NCI-H2081 (cell line): ENCODE data around the gene SMIM35.
"Not testable (repeated sequence)": the region's sequence is repeated elsewhere in the genome, so short reads cannot be mapped to it uniquely, and the experiment has no call there.

Experiments
- DNase-seq, 2 experiments: peaks; one replicate each; lab custom pipeline; 2025; lab: John Stamatoyannopoulos, UW

SMIM35 gene

DNA sequence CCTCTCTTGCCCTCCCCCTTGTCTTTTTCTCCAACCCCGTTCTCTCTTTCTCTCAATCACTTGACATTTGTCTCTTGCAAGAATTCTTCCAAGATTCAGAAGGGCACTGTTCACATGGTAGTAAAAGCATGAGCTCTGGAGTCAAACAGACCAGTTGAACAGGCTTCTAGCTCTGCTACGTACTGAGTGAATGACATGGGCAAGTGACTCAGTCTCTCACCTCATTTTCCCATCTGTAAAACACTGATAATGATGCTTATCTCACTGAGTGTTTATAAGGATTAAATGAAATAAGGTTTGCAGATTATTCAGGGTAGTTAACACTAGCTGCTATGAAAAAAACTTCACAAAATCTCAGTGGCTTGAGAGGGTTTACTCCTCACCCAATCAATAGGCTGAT, 106.5 kb downstream of the SMIM35 start:
- DNase-seq = no peak

DNA sequence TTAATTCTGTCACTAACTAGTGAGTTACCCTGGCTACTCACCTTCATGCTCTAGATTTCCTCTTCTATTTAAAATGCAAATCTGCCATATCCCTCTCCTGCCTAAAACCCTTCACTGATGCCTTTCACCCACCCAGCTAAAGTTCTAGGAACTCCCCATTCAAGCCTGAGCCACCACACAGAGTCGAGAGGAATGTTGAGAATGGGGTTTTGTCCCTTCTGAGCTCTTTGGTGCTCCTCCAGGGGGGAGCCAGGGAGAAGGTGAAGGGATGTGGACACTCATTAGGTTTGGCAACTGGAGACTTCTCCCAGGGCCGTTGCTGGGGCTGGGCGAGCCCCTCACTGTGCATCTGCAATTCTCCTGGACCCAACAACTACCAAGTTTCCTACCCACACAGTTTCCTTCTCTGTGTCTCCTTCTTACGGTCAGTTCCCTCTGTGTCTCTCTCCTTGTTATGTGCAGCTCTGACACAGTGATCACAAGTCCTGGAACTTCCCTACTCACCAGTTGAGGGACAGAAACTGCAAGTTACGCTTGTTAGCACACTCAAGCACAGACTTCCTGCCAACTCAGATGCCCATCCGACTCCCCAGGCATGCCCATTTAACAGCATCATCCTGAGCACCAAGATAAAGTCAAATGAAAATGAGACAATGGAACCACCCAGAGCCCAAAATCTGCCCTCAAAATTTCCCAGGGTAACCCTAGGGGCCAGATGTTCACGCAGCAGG, 107.1 kb downstream of the SMIM35 start:
- no peak for DNase-seq

DNA sequence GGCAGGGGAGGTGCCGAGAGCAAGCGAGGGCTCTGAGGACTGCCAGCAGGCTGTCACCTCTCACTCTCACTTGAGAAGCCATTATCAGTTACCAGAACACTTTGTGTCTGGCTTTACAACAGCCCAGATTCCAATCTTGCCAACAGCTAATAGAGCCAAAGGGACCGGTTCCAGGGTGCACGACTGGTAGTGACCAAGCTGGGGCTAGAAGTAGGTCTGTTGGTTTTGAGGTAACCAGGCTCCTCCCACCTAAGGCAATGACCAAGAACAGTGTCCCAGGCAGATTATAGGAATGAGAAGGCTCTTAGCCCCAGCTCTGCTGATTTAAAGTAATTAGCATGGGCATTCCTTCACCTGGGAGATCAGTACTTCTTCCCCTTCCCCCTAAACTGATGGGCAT, 107.8 kb downstream of the SMIM35 start:
- no peak for DNase-seq

DNA sequence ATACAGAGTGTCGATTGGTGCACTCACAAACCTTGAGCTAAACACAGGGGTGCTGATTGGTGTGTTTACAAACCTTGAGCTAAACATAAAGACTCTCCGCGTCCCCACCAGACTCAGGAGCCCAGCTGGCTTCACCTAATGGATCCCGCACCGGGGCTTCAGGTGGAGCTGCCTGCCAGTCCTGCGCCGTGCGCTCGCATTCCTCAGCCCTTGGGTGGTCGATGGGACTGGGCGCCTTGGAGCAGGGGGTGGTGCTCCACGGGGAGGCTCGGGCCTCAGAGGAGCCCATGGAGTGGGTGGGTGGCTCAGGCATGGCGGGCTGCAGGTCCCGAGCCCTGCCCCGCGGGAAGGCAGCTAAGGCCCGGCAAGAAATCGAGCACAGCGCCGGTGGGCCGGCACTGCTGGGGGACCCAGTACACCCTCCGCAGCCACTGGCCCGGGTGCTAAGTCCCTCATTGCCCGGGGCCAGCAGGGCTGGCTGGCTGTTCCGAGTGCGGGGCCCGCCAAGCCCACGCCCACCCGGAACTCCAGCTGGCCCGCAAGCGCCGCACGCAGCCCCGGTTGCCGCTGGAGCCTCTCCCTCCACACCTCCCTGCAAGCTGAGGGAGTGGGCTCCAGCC, 108.4 kb downstream of the SMIM35 start:
- not testable (repeated sequence) for DNase-seq

DNA sequence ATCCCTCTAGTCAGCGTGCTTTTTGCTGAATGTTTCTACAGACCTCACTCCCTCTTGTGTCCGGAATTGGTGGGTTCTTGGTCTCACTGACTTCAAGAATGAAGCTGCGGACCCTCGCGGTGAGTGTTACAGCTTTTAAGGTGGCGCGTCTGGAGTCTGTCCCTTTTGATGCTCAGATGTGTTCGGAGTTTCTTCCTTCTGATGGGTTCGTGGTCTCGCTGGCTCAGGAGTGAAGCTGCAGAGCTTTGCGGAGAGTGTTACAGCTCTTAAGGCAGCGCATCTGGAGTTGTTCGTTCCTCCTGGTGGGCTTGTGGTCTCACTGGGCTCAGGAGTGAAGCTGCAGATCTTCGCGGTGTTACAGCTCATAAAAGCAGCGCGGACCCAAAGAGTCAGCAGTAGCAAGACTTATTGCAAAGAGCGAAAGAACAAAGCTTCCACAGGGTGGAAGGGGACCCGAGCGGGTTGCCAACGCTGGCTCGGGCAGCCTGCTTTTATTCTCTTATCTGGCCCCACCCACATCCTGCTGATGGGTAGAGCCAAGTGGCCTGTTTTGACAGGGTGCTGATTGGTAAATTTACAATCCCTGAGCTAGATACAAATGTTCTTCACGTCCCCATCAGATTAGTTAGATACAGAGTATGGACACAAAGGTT, 109.0 kb downstream of the SMIM35 start:
- DNase-seq = not testable (repeated sequence)

DNA sequence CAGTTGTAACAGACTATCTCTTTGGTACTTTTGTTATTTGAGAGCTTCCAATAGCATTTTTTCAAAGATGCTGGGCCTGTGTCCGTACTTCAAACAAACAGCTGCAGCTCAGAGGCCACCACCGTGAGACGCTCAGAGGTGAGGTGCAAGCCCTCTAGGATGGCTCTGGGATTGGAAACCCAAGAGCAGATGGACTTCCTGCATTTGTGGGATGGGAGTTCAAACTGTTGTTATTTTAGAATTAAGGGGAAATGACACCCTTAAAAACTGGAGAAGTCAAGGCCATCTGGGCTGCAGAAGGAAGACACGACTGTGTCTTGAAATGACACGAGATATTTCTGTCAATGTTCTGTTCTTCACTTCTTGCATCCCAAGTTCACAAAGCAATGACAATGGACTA, 109.7 kb downstream of the SMIM35 start:
- no peak for DNase-seq

DNA sequence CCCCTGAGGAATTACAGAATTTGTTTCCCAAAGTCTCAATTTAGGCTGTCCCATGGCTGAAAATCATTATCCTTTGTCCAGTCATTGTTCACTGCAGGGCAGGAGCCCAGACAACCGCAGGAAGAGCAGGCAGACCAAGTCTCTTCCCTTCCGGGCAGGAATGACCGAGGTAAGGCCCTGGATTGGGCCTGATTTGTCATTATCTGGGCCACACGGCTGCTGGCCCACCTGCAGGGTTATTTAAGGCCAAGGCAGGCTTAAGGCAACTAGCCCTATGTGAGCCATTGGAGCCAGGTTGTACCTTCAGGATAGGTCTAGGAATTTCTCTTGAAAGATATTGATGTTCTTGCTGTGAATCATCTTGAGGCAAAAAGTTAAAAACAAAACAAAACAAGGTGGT, 110.3 kb downstream of the SMIM35 start:
- no peak for DNase-seq

DNA sequence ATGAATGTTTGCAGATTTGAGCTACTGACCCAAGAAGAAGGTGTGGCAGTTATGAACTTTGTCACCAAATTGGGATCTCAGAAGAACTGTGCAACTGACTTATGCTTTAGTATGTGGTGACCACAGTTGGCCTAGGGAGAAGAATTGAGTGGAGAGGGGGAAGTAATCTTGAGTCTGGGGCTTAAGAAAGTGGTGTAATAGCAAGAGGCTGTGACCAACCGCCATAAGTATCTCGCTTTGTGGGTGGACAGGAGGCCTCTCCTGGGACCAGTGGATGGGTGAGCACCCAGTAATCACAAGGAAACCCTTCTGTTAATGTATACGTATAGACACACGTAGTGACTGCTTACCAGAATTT, 113.3 kb downstream of the SMIM35 start:
- no peak for DNase-seq

DNA sequence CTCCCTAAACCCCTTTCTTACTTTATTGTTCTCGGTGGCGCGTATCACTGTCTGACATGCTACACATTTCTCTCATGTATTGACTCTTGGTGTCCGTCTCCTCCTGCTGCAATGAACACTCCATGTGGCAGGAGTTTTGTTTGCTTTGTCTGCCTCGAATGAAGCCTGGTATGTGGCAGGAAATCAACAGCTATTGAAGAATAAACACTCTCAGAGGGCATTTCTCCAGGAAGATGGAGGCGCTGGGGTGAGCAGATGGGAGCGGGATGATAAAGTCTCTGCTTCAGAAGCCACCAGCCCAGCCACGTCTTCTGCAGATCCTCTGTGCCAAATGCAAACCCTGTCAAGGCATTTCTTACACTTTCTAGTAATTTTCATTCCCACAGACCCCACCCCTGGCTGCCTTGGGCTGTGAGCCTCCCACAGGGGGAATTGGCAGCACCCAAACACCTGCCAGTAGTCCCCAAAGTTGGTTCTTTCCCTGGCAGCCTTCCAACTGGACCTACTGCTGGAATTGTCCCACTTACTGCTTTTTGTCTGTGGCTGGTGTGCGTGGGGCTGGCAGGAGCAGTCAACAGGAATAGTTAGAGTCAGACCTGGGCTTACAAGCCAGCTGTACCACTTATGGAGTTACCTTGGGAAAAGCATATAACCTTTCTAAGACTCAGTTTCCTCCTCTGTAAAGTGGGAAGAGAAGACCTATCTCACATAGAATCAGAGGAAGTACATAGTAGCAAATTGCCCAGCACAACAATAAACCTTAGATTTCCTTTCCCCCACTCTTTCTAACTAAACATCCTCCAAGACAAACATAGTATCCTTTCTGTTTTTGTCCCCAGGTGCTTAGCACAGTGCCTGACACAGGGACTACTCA, 113.9 kb downstream of the SMIM35 start:
- DNase-seq = peak in 1 of 2 experiments; percentile 42

DNA sequence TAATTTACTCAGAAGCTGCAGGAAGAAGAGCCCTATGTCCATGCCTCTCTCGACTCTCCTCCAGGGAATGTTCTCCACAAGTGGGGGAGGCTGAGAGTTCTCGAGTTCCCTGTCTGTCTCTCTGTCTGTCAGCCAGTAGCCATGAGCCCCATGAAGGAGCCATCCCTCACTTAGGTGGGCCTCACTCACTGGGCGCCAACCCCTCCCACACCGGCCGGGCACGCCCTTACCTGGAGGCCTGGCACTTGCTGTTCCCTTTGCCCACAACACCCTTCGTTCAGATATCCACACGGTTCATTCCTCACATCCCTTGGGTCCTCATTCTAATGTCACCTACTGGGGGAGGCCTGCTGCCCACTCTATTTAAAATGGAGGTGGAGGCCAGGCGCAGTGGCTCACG, 114.7 kb downstream of the SMIM35 start:
- no peak for DNase-seq

DNA sequence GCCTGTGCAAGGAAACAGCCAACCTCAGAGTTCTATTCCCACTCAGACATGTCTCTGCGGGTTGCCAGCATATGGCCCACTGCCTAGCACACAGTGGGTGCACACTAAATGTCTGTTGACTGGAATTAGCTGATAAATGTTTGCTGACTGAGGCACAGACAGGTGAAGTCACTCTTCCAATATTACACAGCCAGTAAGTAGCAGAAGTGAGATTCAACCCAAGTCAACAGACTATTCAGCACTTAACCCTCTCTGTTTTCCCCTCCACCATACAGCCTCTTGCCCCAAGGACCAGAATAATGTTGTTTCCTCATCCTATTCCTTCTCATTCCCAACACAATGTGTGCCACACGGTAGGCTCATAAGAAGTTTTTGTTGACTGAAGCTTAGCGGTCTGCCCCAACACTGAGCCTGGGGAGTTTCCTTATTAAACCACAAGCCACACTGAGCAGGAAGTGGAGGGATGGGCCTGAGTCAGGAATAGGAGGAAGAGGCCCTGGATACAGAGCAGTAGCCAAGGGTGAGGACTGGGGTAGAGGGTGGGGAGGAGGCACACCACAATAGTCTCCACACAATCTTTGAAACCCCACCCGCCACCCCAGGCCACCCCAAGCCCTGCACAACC, 116.3 kb downstream of the SMIM35 start:
- no peak for DNase-seq

DNA sequence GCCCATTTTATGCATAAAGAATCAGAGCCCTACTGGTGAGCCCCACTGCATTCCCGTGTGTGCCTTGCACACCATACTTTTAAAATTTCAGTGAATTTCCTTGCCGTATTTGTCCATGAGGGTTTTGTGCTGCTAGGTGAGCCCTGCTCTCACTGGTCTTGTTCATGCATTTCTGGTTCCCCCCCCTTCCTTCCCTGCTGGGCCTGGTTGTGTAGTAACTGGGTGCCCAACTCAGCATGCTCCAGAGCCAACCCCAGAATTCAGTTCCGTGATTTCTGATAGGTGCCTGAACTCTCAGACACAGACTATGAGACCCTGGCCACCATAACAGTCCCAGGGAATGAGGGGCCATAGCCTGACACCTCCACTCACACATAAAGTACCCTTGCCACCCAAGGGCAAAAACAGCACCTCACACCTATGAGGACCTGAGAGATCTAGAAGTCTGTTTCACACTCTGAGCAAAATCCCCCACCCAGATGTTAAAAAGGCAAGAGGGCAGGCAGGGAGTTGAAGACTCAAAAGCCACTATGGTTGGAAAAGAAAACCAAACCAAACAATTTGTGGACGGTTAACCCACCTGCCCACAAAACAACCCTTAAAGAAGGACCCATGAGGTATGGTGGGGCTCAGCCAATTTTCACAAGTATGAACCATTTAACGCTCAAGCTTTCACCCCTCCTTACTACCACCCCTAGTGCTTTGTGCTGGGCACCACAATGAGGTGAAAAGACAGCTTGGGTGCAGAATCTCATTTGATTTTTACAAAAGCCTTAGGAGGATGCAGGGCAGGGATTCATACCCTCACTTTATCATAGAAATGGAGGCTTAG, 117.4 kb downstream of the SMIM35 start:
- no peak for DNase-seq

DNA sequence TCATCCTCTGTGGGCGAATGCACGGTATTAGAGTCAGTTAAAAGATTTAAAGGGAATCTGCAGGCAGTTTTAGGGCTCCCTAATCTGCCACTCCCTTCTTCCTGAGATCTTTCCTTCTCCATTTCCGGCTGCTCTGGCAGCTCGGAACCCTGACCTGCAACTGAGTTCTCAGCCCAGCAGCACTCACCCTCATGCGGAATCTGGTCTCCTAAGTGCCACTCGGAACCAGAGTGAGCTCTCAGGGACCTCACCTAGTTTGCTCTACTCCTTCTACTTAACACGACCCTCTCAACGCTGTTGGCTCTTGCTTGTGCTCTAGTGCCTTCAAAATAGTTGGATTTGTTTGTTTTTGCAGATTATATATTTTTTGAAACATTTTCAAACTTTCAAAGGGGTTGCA, 119.9 kb downstream of the SMIM35 start:
- DNase-seq = no peak

DNA sequence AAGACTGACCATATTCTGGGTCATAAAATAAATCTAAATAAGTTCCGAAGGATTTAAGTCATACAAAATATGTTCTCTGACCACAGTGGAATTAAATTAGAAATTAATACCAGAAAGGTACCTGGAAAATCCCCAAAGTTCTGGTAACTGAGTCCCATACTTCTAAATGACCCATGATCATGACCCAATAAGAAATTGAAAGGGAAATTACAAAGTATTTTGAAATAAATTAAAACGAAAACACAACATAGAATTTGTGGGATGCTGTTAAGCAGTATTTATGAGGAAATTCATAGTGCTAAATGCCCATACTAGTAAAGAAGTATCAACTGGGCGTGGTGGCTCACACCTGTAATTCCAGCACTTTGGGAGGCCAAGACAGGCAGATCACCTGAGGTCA, 123.9 kb downstream of the SMIM35 start:
- DNase-seq = no peak

DNA sequence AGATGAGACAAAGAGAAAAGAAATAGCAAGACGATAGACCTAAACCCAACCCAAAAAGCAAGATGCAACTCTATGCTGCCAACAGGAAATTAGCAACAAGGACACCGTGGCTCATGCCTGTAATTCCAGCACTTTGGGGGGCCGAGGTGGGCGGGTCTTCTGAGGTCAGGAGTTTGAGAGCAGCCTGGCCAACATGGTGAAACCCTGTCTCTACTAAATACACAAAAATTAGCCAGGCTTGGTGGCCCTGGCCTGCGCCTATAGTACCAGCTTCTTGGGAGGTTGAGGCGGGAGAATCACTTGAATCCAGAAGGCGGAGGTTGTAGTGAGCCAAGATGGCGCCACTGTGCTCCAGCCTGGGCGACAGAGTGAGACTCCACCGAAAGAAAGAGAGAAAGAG, 124.9 kb downstream of the SMIM35 start:
- no peak for DNase-seq

DNA sequence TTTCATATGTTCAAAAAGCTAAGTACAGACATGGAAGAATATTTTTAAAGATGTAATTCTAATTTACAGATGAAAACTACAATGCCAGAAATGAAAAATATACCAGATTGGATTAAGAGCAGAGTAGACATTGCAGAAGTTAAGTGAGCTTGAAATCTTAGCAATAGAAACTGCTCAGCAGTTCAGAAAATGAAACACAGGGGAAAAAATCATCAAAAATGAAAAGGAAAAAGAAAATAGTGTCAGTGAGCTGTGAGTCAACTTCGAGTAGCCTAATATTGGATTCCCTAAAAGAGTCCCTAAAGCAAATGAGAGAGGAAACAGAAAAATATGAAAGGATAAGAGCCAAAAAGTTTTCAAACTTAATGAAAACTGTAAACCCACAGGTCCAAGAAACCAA, 126.4 kb downstream of the SMIM35 start:
- DNase-seq = no peak

DNA sequence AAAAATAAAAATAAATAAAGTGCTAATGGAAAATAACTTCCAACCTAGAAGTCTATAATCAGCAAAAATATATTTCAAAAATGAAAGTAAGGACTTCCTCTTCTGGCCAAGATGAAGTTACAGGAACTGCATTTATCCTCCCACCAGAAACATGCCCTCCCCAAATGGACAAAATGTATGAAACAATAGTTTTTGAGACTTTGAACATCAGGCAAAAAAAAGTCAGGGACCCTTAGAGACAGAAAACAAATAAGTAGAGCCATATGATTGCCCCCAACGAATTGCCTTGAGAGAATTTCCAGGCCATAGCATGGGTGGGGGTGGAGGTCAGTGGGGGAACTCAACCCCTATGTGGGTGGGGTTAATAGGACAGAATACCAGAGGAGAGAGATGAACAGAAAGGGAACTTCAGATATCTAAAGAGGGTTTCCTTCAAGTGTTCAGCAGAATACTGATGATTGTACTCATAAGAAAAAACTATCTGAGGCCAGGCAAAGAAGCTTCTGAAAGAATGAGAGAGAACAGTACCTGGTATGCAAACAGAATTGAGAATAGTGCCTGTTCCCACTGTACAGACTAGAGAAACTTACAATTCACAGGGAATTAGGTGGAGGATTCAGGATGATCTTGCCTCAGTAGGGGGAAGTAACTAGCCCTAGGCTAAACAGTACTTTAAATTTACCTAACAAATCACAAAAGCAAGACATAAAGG, 127.2 kb downstream of the SMIM35 start:
- DNase-seq = no peak

DNA sequence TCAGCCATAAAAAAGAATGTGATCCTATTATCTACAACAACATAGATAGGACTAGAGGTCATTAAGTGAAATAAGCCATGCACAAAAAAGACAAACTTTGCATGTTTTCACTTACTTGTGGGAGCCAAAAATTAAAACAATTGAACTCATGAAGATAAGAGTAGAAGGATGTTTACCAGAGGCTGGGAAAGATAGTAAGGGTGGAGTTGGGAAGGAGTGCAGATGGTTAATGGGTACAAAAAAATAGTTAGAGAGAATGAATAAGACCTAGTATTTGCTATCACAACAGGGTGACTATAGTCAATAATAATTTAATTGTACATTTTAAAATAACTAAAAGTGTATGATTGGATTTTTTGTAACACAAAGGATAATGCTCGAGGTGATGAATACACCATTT, 127.8 kb downstream of the SMIM35 start:
- no peak for DNase-seq
